OCI-LY7 (cell line): ENCODE data around the gene ACP4. TPM values are rescaled to one million over a fixed set of nuclear protein-coding genes. Genes with fewer than 3 reads are reported as not detected.
A peak's percentile ranks its signal among the peaks of the same experiment; 100 is the strongest.
"Not testable (repeated sequence)": the region's sequence is repeated elsewhere in the genome, so short reads cannot be mapped to it uniquely, and the experiment has no call there.

ENCODE experiments used
- BruUV-seq: library from RNA; stranded (reverse); fragments of 400-500 nt; replicated peaks from 2 replicates; lab custom pipeline; 2021; lab: Mats Ljungman, UMichigan
- CTCF ChIA-PET: fragments of 300-600 bp; sonication (Branson Sonifier 250); formaldehyde crosslinking; loops from one replicate; lab custom pipeline; 2022; ENCODE audit warnings: antibody characterized with exemption; ENCODE audit not compliant: unreplicated experiment; lab: Charles Lee
- POLR2A ChIA-PET: fragments of 300-600 bp; sonication (Branson Sonifier 250); formaldehyde crosslinking; loops from one replicate; lab custom pipeline; 2022; ENCODE audit warnings: antibody characterized with exemption; lab: Charles Lee
- DNase-seq: peaks from one replicate; pipeline ENCODE4 v3.0.0-alpha.2; 2015; ENCODE audit warnings: low spot score
- H2AFZ ChIP-seq: fragments of 200-600 bp; sonication (generic), shearing (Covaris generic); 2 replicates; pipeline ENCODE4 v1.6.1; 2014; ENCODE audit warnings: mild to moderate bottlenecking, antibody characterized with exemption, low read length, moderate library complexity
- H3K27ac ChIP-seq: fragments of 200-600 bp; sonication (generic); 2 replicates; pipeline ENCODE4 v1.5.1; 2014; ENCODE audit warnings: mixed run types, low read depth, mild to moderate bottlenecking, moderate library complexity, low read length, inconsistent platforms; ENCODE audit not compliant: poor library complexity, severe bottlenecking
- H3K36me3 ChIP-seq: fragments of 200-600 bp; sonication (generic); 2 replicates; pipeline ENCODE4 v1.6.1; 2014; ENCODE audit warnings: mild to moderate bottlenecking, antibody characterized with exemption, low read length, moderate library complexity, mixed read lengths; ENCODE audit not compliant: insufficient read depth
- H3K4me1 ChIP-seq: fragments of 200-600 bp; sonication (generic); 2 replicates; pipeline ENCODE4 v1.5.1; 2014; ENCODE audit warnings: mild to moderate bottlenecking, low read length; ENCODE audit not compliant: insufficient read depth, poor library complexity, severe bottlenecking
- H3K4me2 ChIP-seq: fragments of 200-600 bp; sonication (generic); 2 replicates; pipeline ENCODE4 v1.6.1; 2014; ENCODE audit warnings: mild to moderate bottlenecking, low read length
- H3K4me3 ChIP-seq: fragments of 200-600 bp; sonication (generic); 2 replicates; pipeline ENCODE4 v1.5.1; 2014; ENCODE audit warnings: mild to moderate bottlenecking, low read depth, low read length; ENCODE audit not compliant: poor library complexity, severe bottlenecking
- H3K79me2 ChIP-seq: fragments of 200-600 bp; sonication (generic); 2 replicates; pipeline ENCODE4 v1.6.1; 2016; ENCODE audit warnings: low read depth, mild to moderate bottlenecking, low read length, moderate library complexity, mixed read lengths; ENCODE audit not compliant: insufficient read depth
- H3K9me2 ChIP-seq: fragments of 200-600 bp; sonication (generic); 2 replicates; pipeline ENCODE4 v1.6.1; 2016; ENCODE audit warnings: mild to moderate bottlenecking, low read length, mixed read lengths; ENCODE audit not compliant: insufficient read depth
- H3K9me3 ChIP-seq: fragments of 200-600 bp; sonication (generic); 2 replicates; pipeline ENCODE4 v1.6.1; 2014; ENCODE audit warnings: mild to moderate bottlenecking, mixed run types, low read length, mixed read lengths
- H4K20me1 ChIP-seq: fragments of 200-600 bp; sonication (generic); 2 replicates; pipeline ENCODE4 v1.6.1; 2014; ENCODE audit warnings: mild to moderate bottlenecking, antibody characterized with exemption, low read length, moderate library complexity, mixed read lengths; ENCODE audit not compliant: insufficient read depth
- CTCF ChIP-seq: fragments of 200-600 bp; sonication (generic); conservative IDR thresholded peaks from 2 replicates; pipeline ENCODE4 v1.5.1; 2014; ENCODE audit warnings: mild to moderate bottlenecking, antibody characterized with exemption, low read length, moderate library complexity, mixed read lengths
- EZH2phosphoT487 ChIP-seq: fragments of 200-600 bp; sonication (generic); IDR thresholded peaks from 2 replicates; pipeline ENCODE4 v1.6.1; 2018; ENCODE audit warnings: low read depth, borderline replicate concordance, mild to moderate bottlenecking, mixed run types, antibody characterized with exemption, low read length, moderate library complexity, mixed read lengths
- intact Hi-C: fragments of 100-400 bp; cut with micrococcal nuclease; formaldehyde crosslinking; loops from one replicate; pipeline ENCODE4 v1.10.0; 2022; ENCODE audit not compliant: unreplicated experiment
- total RNA-seq, 2 experiments: library from RNA; depleted of rRNA in 1 of 2; stranded (reverse); fragments of >200 nt in 1 of 2; shearing (Covaris generic) in 1 of 2; gene quantifications; 2 replicates each; pipeline ENCODE4 v1.2.3, GENCODE V29; 2014 to 2022

Gene ACP4
- total RNA-seq, 2 experiments from 2014 or later = not detected

GRCh38 chr19:50759886-50760285, 30.3 kb upstream of the ACP4 start:
- H3K4me3 ChIP-seq = no peak overlapping the region
- TF ChIP-seq EZH2phosphoT487 (no peak), CTCF (no peak)
- POLR2A ChIA-PET = interaction anchor here (0.8 kb wide), 1 partner anchor 9 kb away, joined by 3 read pairs; no protein-coding TSS in a partner anchor
- no peaks in the 10 kb centered on the region for H3K9me2 ChIP-seq
- DNase-seq = peak; percentile 78
- peak overlapping the region; percentile 97; the same call in 1 of the 2 replicates for H2AFZ ChIP-seq
- H3K9me3 ChIP-seq = no peaks in the 10 kb centered on the region
- no peaks in the 10 kb centered on the region for H4K20me1 ChIP-seq
- no peak overlapping the region for H3K4me2 ChIP-seq
- no peak overlapping the region for H3K27ac ChIP-seq
- H3K36me3 ChIP-seq = no peaks in the 10 kb centered on the region
- no TSS peak for BruUV-seq
- intact Hi-C loops = no loop called here
- H3K79me2 ChIP-seq = no peaks in the 10 kb centered on the region
- CTCF ChIA-PET = no interaction called here
- H3K4me1 ChIP-seq = no peaks in the 10 kb centered on the region

GRCh38 chr19:50761501-50761900, 28.7 kb upstream of the ACP4 start:
- H3K4me1 ChIP-seq, H4K20me1 ChIP-seq, POLR2A ChIA-PET, H3K4me2 ChIP-seq, H3K27ac ChIP-seq, H2AFZ ChIP-seq, H3K79me2 ChIP-seq, H3K4me3 ChIP-seq, intact Hi-C loops, H3K36me3 ChIP-seq, DNase-seq, H3K9me3 ChIP-seq, H3K9me2 ChIP-seq, BruUV-seq, CTCF ChIA-PET: not testable (repeated sequence)

- H3K9me3 ChIP-seq, H4K20me1 ChIP-seq, H3K27ac ChIP-seq, H2AFZ ChIP-seq, H3K79me2 ChIP-seq, DNase-seq, H3K36me3 ChIP-seq, intact Hi-C loops, H3K4me1 ChIP-seq, H3K4me2 ChIP-seq, BruUV-seq, H3K9me2 ChIP-seq, POLR2A ChIA-PET, CTCF ChIA-PET, H3K4me3 ChIP-seq: not testable (repeated sequence)
Measured at GRCh38 chr19:50763521-50763920, 26.7 kb upstream of the ACP4 start.

GRCh38 chr19:50764409-50764808, 25.8 kb upstream of the ACP4 start:
- Histone ChIP-seq H3K9me3 (no peaks in the 10 kb centered on the region), H2AFZ (no peak overlapping the region), H3K4me1 (no peaks in the 10 kb centered on the region), H4K20me1 (no peaks in the 10 kb centered on the region), H3K4me3 (no peak overlapping the region), H3K9me2 (no peaks in the 10 kb centered on the region), H3K27ac (no peak overlapping the region), H3K36me3 (no peaks in the 10 kb centered on the region), H3K4me2 (no peak overlapping the region), H3K79me2 (no peaks in the 10 kb centered on the region)
- no TSS peak for BruUV-seq
- TF ChIP-seq EZH2phosphoT487 (no peak), CTCF (no peak)
- POLR2A ChIA-PET = interaction anchor here (0.7 kb wide), 1 partner anchor 654 kb away, joined by 5 read pairs; no protein-coding TSS in a partner anchor
- no peak for DNase-seq
- CTCF ChIA-PET = no interaction called here
- intact Hi-C loops = no loop called here

- H3K36me3 ChIP-seq, H4K20me1 ChIP-seq, H3K9me2 ChIP-seq, POLR2A ChIA-PET, BruUV-seq, CTCF ChIA-PET, H3K4me3 ChIP-seq, DNase-seq, H3K79me2 ChIP-seq, H3K4me1 ChIP-seq, H3K27ac ChIP-seq, H2AFZ ChIP-seq, H3K9me3 ChIP-seq, H3K4me2 ChIP-seq, intact Hi-C loops: not testable (repeated sequence)
Measured at GRCh38 chr19:50766746-50767145, 23.5 kb upstream of the ACP4 start.
